ENCODE results near the gene ACOT8.

- TF ChIP-seq CTCF (IDR thresholded peaks at IDR 0.05) (no peak), POLR2A (IDR thresholded peaks at IDR 0.05) (no peak)
Measured at GRCh38 chr20:45872626-45873025, 15.4 kb upstream of the ACOT8 start.

Data from Peyer's patch (tissue), 4 donors.